Cardiac fibroblast (primary cell): Measurements from ENCODE around the gene LLCFC1.

Experiments
- DNase-seq, 2 donors: peaks; one replicate each; pipeline versions ENCODE4 v3.0.0 to v3.0.0-alpha.2; 2010; ENCODE audit warnings: low read depth in 2 of 2
- H3K4me3 ChIP-seq, 2 donors: replicated peaks in 1 of 2; 1 replicate in 1 of 2; 2 replicates in 1 of 2; pipeline ENCODE4 v1.5.1; 2011; ENCODE audit warnings: low read depth in 2 of 2, low read length in 2 of 2, mild to moderate bottlenecking in 2 of 2, moderate library complexity in 1 of 2
- TF ChIP-seq, protein P1 (sequence below): IDR thresholded peaks from one replicate; pipeline ENCODE4 v1.5.1; 2011; ENCODE audit warnings: low read depth, mild to moderate bottlenecking, low read length, inconsistent platforms

The LLCFC1 gene

DNA sequence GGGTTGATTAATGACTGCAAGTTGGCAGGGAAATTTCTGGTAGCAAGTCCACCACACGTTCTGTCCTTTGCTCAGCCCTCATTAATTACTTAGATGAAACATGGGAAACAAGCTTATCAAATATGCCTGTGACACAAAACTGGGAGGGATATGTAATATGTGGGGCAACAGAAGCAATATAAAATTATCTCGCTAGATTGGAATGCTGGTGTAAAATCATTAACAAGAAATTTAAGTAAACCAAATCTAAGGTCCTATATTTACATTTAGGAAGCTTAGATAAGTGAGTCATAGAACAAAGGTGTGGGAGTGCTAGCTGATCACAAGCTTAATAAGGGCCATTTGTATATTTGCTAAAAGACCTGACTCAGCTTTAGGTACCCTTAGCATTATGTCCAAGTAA is 29.3 kb upstream of the LLCFC1 start:
- TF ChIP-seq, protein P1, sequence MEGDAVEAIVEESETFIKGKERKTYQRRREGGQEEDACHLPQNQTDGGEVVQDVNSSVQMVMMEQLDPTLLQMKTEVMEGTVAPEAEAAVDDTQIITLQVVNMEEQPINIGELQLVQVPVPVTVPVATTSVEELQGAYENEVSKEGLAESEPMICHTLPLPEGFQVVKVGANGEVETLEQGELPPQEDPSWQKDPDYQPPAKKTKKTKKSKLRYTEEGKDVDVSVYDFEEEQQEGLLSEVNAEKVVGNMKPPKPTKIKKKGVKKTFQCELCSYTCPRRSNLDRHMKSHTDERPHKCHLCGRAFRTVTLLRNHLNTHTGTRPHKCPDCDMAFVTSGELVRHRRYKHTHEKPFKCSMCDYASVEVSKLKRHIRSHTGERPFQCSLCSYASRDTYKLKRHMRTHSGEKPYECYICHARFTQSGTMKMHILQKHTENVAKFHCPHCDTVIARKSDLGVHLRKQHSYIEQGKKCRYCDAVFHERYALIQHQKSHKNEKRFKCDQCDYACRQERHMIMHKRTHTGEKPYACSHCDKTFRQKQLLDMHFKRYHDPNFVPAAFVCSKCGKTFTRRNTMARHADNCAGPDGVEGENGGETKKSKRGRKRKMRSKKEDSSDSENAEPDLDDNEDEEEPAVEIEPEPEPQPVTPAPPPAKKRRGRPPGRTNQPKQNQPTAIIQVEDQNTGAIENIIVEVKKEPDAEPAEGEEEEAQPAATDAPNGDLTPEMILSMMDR = no peak
- no peak overlapping the region for H3K4me3 ChIP-seq
- DNase-seq = no peak

DNA sequence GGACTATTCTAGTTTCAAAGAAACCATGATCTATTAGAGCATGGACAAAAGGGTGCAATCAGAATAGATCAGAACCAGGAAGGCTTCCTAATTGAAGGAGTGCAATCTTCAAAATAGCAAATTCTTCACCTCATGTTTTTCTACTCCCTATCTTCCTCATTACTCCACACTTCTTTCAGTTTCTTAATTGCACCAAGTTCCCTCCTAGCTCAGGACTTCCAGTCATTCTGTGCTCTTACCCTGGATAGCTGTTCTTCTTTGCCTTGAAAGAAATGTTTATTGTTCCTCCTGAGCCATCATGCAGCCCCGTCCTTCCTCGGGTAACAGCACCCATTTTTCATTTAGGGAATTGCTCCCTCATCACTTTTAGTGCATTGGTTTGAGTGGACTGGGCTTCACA is 28.8 kb upstream of the LLCFC1 start:
- DNase-seq = no peak
- H3K4me3 ChIP-seq = no peak overlapping the region
- TF ChIP-seq, protein P1 = no peak

DNA sequence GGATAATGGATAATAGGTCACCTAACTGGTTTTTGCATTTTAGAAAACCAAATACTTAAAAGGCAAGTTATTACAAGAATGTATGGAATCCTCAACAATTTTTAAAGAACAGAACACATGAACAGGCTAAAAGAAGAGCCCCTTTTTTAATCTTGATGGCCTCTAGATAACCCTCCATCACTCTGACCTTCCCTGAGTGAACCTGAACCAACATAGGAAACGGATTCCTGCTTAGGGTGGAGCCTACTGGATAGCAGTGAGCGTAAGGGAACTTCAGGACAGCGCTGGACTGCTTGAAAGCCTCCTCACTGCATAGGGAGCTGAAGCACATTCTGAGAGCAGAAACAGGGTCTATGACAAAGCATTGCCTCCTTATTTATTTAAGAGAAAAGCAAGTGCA is 26.2 kb upstream of the LLCFC1 start:
- DNase-seq = no peak
- no peak overlapping the region for H3K4me3 ChIP-seq
- TF ChIP-seq, protein P1 = no peak

DNA sequence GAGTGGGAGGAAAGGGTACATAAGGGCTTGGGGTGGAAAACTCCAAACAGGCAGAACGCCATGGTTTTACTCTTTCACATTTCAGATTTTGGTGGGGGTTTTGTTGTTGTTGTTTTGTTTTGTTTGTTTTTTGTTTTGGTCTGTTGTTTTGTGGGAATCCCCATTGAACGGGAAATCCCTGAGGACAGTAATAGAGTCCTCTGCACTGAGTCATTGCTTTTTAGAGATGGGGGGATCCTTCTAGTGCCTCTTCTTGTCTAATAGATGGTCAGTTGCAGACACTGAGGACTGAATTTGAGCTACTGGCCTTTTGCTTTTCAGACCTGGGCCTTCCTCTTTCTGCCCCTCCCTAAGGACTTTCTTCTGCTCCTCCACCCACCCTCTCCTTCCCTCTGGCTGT is 25.7 kb upstream of the LLCFC1 start:
- DNase-seq = no peak
- TF ChIP-seq, protein P1 = no peak
- H3K4me3 ChIP-seq = no peak overlapping the region

DNA sequence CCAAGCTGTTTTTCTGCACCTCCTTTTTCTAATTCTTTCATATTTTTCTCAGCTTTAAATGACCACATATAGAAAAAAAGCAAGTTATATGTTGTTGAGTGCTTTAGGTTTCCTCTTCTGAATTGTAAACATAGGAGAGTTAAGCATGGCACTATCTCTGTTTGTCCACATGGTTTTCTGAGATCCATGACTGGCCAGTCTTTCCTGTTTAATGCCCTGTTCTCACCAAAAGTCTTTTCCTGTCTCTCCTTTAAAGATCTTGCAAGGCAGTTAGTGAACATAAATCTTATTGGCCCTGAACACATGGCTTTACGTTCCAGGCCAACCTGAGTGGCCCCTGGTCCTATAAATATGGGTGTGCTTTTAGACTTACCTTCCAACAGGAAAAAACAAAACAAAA is 25.2 kb upstream of the LLCFC1 start:
- DNase-seq = no peak
- TF ChIP-seq, protein P1 = no peak
- H3K4me3 ChIP-seq = no peak overlapping the region

DNA sequence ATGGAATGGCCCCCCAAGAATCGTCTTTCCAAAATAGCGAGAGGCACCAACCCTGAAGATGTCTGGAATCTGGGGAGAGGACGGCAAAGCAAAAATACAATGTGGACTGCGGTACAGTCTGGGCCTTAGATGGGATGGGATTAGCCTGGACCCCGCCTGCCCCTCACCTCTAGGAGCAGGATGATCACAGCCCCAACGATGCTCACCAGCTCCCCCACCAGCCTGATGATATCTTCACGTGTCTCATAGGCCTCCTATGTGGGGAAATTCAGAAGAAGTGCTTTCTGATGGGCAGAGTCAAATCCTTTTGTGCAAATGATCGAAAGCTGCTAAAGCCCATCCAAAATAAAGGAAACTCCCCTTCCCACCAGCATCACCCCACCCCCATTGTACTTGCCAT is 24.0 kb upstream of the LLCFC1 start:
- H3K4me3 ChIP-seq = no peak overlapping the region
- TF ChIP-seq, protein P1 = no peak
- DNase-seq = no peak

DNA sequence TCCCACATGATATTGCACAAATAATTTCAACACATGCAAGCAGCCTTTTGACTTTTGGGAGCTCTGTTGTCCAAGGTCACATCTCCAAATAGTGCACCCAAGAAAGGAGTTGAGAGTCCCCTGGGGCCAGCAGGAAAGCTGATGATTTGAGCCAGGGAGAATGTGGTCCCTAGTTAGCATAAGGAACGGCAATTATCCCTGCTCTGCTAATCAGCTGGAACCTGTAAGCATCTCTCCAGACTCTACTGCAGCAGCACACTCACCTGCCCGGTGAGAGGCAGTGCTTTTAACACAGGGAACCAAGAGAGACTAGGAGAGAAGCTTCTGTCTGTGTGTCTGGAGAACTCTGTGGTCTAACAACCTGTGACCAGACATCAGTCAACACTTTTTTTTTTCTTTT is 22.8 kb upstream of the LLCFC1 start:
- no peak overlapping the region for H3K4me3 ChIP-seq
- DNase-seq = no peak
- TF ChIP-seq, protein P1 = no peak
